ENCODE data around the gene ANKS3. TPM values are rescaled to one million over a fixed set of nuclear protein-coding genes. Genes with fewer than 3 reads are reported as not detected.

The ANKS3 gene
- total and polyA plus RNA-seq, 2 experiments from 2014 or later = 22.5 to 24.9 TPM

- Mint-ChIP-seq H3K27ac (no peak overlapping the region; the same call in 1 of the 2 replicates), H3K27me3 (ENCODE audit: insufficient read depth, low read depth, poor library complexity) (peaks cover 9% of the 10 kb centered on the region), H3K9me3 (peaks cover 3% of the 10 kb centered on the region; the same call in 2 of the 3 replicates), H3K4me3 (no peak overlapping the region), H3K36me3 (ENCODE audit: low read depth) (peaks cover 8% of the 10 kb centered on the region; the same call in 2 of the 3 replicates), H3K4me1 (0 out of 3 replicates have a peak, but pooled peaks cover 2% of the 10 kb centered on the region)
- no peaks in the 10 kb centered on the region for H3K36me3 ChIP-seq (ENCODE audit: insufficient read depth)
- H3K4me1 ChIP-seq (ENCODE audit: insufficient read depth) = no peaks in the 10 kb centered on the region
- H2AFZ ChIP-seq = no peak overlapping the region
- H3K27ac ChIP-seq (ENCODE audit: low read depth) = no peak overlapping the region
- H4K20me1 ChIP-seq (replicated peaks; ENCODE audit: insufficient read depth) = no peaks in the 10 kb centered on the region
- H3K27me3 ChIP-seq (ENCODE audit: insufficient read depth) = no peaks in the 10 kb centered on the region
- H3K4me2 ChIP-seq = no peak overlapping the region
- H3K9me2 ChIP-seq (ENCODE audit: insufficient read depth) = no peaks in the 10 kb centered on the region
- H3K79me2 ChIP-seq (replicated peaks; ENCODE audit: insufficient read depth) = no peaks in the 10 kb centered on the region
- TF ChIP-seq, protein P1, sequence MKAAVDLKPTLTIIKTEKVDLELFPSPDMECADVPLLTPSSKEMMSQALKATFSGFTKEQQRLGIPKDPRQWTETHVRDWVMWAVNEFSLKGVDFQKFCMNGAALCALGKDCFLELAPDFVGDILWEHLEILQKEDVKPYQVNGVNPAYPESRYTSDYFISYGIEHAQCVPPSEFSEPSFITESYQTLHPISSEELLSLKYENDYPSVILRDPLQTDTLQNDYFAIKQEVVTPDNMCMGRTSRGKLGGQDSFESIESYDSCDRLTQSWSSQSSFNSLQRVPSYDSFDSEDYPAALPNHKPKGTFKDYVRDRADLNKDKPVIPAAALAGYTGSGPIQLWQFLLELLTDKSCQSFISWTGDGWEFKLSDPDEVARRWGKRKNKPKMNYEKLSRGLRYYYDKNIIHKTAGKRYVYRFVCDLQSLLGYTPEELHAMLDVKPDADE (IDR thresholded peaks at IDR 0.05) = no peak
- no peak for TF ChIP-seq ZNF331 (CRISPR knock-in tag; IDR thresholded peaks at IDR 0.05; ENCODE audit: low read depth)
- no peak for TF ChIP-seq STAT1 (IDR thresholded peaks at IDR 0.05; ENCODE audit: unreplicated experiment)
- no peak for TF ChIP-seq NANOG (IDR thresholded peaks at IDR 0.05; ENCODE audit: borderline replicate concordance)
- TF ChIP-seq, protein P2, sequence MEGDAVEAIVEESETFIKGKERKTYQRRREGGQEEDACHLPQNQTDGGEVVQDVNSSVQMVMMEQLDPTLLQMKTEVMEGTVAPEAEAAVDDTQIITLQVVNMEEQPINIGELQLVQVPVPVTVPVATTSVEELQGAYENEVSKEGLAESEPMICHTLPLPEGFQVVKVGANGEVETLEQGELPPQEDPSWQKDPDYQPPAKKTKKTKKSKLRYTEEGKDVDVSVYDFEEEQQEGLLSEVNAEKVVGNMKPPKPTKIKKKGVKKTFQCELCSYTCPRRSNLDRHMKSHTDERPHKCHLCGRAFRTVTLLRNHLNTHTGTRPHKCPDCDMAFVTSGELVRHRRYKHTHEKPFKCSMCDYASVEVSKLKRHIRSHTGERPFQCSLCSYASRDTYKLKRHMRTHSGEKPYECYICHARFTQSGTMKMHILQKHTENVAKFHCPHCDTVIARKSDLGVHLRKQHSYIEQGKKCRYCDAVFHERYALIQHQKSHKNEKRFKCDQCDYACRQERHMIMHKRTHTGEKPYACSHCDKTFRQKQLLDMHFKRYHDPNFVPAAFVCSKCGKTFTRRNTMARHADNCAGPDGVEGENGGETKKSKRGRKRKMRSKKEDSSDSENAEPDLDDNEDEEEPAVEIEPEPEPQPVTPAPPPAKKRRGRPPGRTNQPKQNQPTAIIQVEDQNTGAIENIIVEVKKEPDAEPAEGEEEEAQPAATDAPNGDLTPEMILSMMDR (conservative IDR thresholded peaks at IDR 0.05; ENCODE audit: low read depth in 2 of 2) = no peak
- TF ChIP-seq JUNB (IDR thresholded peaks at IDR 0.05; ENCODE audit: unreplicated experiment) = no peak
- TF ChIP-seq ZNF462 (CRISPR knock-in tag; IDR thresholded peaks at IDR 0.05) = no peak
- TF ChIP-seq CREB1 (CRISPR knock-in tag; IDR thresholded peaks at IDR 0.05; ENCODE audit: low read depth) = no peak
- no peak for TF ChIP-seq POLR2AphosphoS5 (IDR thresholded peaks at IDR 0.05; ENCODE audit: low read depth)
- TF ChIP-seq EZH2phosphoT487 (IDR thresholded peaks at IDR 0.05; ENCODE audit: unreplicated experiment) = no peak
- TF ChIP-seq EZH2 (IDR thresholded peaks at IDR 0.05; ENCODE audit: low read depth, unreplicated experiment) = no peak
- TF ChIP-seq ZNF114 (CRISPR knock-in tag; IDR thresholded peaks at IDR 0.05) = no peak
- no peak for DNase-seq (ENCODE audit: low spot score)
- no peak overlapping the region for H3K4me3 ChIP-seq
- no peak for ATAC-seq
- H3F3A ChIP-seq (replicated peaks; ENCODE audit: low read depth) = no peaks in the 10 kb centered on the region
Observed at GRCh38 chr16:4776141-4776705, 42.2 kb upstream of the ANKS3 start.
